ENCODE results near the gene ZDHHC17. TPM values are rescaled to one million over a fixed set of nuclear protein-coding genes. Genes with fewer than 3 reads are reported as not detected.

ZDHHC17 gene
- total RNA-seq, 1 donor from 2014 or later, result 70.8 TPM

GRCh38 chr12:76883151-76883550, 119.2 kb downstream of the ZDHHC17 start:
- Mint-ChIP-seq H3K27me3 (peaks cover 40% of the 10 kb centered on the region), H3K9me3 (no peaks in the 10 kb centered on the region), H3K27ac (no peak overlapping the region), H3K4me3 (no peak overlapping the region), H3K4me1 (peaks cover 11% of the 10 kb centered on the region), H3K36me3 (ENCODE audit: low read depth) (peaks cover 2% of the 10 kb centered on the region)
- DNase-seq, result no peak
- intact Hi-C loops (cut with micrococcal nuclease), result no loop called here
- CTCF ChIA-PET, result no interaction called here
- POLR2A ChIA-PET, result no interaction called here
- no peak for ATAC-seq (ENCODE audit: low read depth)
- no peak for TF ChIP-seq CTCF (IDR thresholded peaks at IDR 0.05)

GRCh38 chr12:76883811-76884210, 119.9 kb downstream of the ZDHHC17 start:
- no peaks in the 10 kb centered on the region for H3K36me3 Mint-ChIP-seq (ENCODE audit: low read depth)
- H3K27ac Mint-ChIP-seq, result no peak overlapping the region
- no peaks in the 10 kb centered on the region for H3K9me3 Mint-ChIP-seq
- DNase-seq, result no peak
- peaks cover 6% of the 10 kb centered on the region for H3K4me1 Mint-ChIP-seq
- peaks cover 38% of the 10 kb centered on the region for H3K27me3 Mint-ChIP-seq
- ChIA-PET POLR2A (interaction anchor here (0.7 kb wide), 1 partner anchor 60 kb away, joined by 3 read pairs; no protein-coding TSS in a partner anchor), CTCF (no interaction called here)
- TF ChIP-seq CTCF (IDR thresholded peaks at IDR 0.05), result no peak
- intact Hi-C loops (cut with micrococcal nuclease), result no loop called here
- no peak overlapping the region for H3K4me3 Mint-ChIP-seq
- no peak for ATAC-seq (ENCODE audit: low read depth)

- intact Hi-C loops (cut with micrococcal nuclease), result no loop called here
- no peak overlapping the region for H3K27ac Mint-ChIP-seq
- TF ChIP-seq CTCF (IDR thresholded peaks at IDR 0.05), result no peak
- DNase-seq, result no peak
- POLR2A ChIA-PET, result no interaction called here
- no peaks in the 10 kb centered on the region for H3K4me1 Mint-ChIP-seq
- no peak overlapping the region for H3K4me3 Mint-ChIP-seq
- ATAC-seq (ENCODE audit: low read depth), result no peak
- H3K27me3 Mint-ChIP-seq, result peaks cover 16% of the 10 kb centered on the region
- no peaks in the 10 kb centered on the region for H3K36me3 Mint-ChIP-seq (ENCODE audit: low read depth)
- CTCF ChIA-PET, result no interaction called here
- H3K9me3 Mint-ChIP-seq, result peaks cover 2% of the 10 kb centered on the region
Measured at GRCh38 chr12:76888775-76889174, 124.9 kb downstream of the ZDHHC17 start.

- H3K4me3 Mint-ChIP-seq, result no peak overlapping the region
- H3K27ac Mint-ChIP-seq, result no peak overlapping the region
- no peak for TF ChIP-seq CTCF (IDR thresholded peaks at IDR 0.05)
- POLR2A ChIA-PET, result no interaction called here
- H3K4me1 Mint-ChIP-seq, result no peaks in the 10 kb centered on the region
- intact Hi-C loops (cut with micrococcal nuclease), result no loop called here
- H3K36me3 Mint-ChIP-seq (ENCODE audit: low read depth), result no peaks in the 10 kb centered on the region
- CTCF ChIA-PET, result no interaction called here
- peaks cover 15% of the 10 kb centered on the region for H3K27me3 Mint-ChIP-seq
- H3K9me3 Mint-ChIP-seq, result peaks cover 6% of the 10 kb centered on the region
- no peak for ATAC-seq (ENCODE audit: low read depth)
- no peak for DNase-seq
Measured at GRCh38 chr12:76890151-76891143, 126.5 kb downstream of the ZDHHC17 start.

GRCh38 chr12:76891609-76892008, 127.7 kb downstream of the ZDHHC17 start:
- Mint-ChIP-seq H3K4me1 (no peaks in the 10 kb centered on the region), H3K9me3 (peaks cover 6% of the 10 kb centered on the region), H3K27ac (no peak overlapping the region), H3K4me3 (no peak overlapping the region), H3K36me3 (ENCODE audit: low read depth) (no peaks in the 10 kb centered on the region), H3K27me3 (peaks cover 10% of the 10 kb centered on the region)
- CTCF ChIA-PET, result no interaction called here
- no peak for TF ChIP-seq CTCF (IDR thresholded peaks at IDR 0.05)
- DNase-seq (no peak), ATAC-seq (ENCODE audit: low read depth) (no peak)
- intact Hi-C loops (cut with micrococcal nuclease), result no loop called here
- POLR2A ChIA-PET, result no interaction called here

All from activated B cell treated with CpG ODN at 0.5 μM for 24 hours (primary cell).